Stimulated activated CD8-positive, alpha-beta memory T cell treated with anti-CD3 and anti-CD28 coated beads, Interleukin-7, amount 100 ng/mL, for 48 hours (primary cell): Measurements from ENCODE around the gene GPER1.
A peak's percentile ranks its signal among the peaks of the same experiment; 100 is the strongest.
"Not testable (repeated sequence)": the region's sequence is repeated elsewhere in the genome, so short reads cannot be mapped to it uniquely, and the experiment has no call there.

Experiments
- DNase-seq, 2 donors: peaks; one replicate each; pipeline ENCODE4 v3.0.0-alpha.2; 2020; ENCODE audit warnings: low read depth in 1 of 2; ENCODE audit errors: extremely low read depth in 1 of 2

The GPER1 gene

DNA sequence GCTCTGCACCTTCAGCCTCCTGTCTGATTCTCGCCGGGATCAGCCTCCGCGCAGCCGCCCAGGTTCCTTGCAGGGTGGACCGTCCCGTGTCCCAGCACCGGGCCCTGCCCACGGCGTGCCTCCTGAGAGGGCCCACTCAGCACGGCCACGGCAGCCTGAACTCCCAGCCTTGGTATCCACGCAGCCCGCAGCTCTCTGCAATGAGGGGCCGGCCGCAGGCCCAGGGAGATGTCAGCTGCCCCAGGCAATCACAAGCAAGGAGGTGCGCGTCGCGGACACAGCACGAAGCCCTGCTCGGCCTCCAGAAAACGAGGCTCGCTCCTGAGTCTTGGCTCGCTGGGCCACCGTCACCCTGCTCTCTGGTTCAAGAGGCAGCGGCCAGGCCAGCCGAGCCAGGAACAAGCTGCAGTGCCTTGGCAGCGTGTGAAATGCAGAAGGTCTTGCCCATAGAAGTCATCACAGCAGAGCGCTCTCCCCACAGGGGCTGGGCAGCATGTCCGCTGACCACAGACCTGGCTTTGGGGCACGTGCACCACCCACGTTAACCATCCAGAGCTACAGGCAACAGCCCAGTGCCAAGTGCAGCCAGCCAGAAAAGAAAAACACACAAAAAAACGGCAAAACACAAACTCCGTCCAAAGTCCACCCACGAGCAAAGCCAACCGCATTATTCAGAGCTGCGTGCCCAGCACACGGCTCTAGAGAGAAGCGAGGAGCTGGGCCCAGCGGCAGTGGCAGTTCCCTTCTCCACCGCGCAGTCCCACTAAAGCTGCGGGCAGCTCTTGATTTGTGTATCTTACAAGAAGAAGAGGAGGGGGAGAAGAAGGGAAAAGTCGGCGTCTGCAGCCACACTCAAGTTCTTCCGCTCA lies 13.9 kb downstream of the GPER1 start:
- no peak for DNase-seq

DNA sequence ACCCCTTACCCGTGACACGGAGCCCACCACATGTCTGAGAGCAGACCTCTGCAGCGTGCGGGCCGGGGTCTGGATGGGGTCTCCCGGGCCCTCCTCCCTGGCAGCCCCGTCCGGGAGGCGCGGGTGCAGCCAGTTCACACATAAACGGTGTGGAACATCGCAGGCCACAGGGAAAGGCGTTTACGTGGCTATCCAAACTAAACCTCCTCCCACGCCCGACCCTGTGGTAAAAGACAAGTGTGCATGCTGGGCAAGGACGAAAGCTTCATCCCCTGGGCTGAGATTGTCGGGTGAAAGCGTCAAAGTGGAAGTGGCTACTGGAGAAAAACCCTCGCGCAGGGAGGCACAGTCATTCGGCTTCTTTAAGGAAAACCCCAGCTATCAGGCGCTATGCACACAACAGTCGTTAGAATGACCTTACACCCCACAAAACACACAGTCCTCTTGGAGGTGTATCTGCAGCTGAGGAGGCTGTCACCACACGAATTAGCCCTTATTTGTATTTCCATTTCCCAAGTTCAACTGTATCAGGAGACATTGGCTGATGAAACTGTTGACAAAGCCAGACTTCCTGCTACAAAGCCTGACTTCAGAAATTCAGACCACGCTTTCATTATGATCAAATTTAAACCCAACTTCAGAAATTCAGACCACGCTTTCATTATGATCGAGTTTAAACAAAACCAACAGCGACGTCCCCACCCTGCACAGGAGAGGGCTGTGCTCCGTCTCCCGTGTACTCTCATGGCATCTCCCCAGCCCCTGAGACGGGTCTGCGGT lies 15.3 kb downstream of the GPER1 start:
- peak in 1 of 2 donors; percentile 40 for DNase-seq

DNA sequence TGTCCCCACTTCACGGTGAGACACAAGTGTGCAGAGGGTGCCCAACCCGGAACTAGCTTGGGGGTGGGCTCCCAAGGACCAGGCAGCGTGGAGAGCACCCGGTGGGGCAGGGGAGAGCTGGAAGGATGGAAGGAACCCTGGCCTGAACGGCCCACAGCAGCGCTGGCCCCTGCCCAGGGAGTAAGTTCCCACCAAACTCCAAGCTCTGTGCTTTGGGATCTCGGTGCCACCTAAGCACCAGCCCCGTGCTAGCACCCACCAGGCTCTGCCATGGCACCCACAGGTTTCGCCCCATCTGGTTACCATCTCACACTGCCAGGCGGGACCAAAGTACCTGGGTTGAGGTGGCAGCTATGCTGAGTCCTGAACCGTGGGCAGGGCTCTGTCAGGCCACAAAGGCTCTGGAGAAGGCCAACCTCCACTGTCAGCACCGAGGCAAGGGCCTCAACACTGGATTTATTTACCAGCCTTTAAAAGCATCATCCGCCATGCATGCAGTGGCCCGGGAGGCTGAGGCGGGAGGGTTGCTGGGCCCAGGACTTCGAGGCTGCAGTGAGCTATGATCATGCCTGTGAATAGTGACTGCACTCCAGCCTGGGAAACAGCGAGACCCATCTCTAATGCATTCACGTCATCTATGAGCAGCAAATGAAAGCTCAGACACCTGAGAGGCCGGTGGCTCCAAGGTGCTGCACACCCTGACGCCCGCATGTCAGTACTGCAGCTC lies 16.0 kb downstream of the GPER1 start:
- no peak for DNase-seq

DNA sequence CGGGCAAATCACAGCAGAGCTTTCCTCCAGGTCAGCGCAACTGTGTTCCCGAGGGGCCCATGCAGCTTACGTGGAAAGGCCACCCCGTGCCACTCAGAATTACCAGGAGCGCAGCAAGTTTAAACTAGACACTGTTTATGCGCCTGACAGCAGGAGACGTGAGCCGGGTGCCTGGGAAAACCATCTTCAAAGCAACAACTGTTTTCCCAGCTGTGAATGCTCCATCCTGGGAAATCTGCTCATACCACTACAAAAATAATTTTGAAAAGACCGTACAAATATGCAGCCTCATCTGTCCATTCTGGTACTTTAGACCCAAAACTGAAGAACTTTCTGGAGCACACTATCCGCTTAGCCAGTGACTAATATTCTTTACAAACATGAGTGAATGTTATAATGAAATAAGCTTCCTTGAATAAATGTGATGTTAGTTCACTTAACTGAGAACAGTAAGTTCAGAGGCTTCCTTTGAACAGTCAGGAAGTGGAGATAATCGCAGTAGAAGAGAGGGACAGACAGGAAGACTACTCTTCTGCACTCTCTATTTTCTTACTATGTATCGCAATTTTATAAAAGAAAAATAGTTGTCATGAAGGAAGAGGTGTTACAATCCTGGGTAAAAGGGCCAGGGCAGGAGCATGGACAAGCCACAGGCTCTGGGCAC lies 16.7 kb downstream of the GPER1 start:
- no peak for DNase-seq

DNA sequence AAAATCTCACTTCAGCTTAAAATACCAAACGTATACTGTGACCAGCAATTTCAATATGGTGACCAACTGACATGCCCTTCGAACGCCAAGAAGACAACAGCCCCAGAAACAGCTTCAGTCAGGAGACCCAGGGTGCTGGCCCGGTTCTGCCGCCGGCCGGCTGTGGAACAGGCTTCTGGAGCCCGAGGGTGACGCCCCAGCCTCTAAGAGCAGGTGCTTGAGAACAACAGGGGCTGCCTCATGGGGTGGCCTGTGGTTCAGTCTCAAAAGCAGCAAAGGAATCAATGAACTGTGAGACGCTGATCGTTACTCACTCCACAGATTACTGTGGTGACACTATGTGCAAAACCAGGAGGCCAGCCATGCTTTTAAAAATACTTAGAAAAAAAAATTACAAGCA lies 17.3 kb downstream of the GPER1 start:
- DNase-seq: no peak

- DNase-seq: no peak
These were observed 18.3 kb downstream of the GPER1 start for GRCh38 chr7:1106063-1106792.

DNA sequence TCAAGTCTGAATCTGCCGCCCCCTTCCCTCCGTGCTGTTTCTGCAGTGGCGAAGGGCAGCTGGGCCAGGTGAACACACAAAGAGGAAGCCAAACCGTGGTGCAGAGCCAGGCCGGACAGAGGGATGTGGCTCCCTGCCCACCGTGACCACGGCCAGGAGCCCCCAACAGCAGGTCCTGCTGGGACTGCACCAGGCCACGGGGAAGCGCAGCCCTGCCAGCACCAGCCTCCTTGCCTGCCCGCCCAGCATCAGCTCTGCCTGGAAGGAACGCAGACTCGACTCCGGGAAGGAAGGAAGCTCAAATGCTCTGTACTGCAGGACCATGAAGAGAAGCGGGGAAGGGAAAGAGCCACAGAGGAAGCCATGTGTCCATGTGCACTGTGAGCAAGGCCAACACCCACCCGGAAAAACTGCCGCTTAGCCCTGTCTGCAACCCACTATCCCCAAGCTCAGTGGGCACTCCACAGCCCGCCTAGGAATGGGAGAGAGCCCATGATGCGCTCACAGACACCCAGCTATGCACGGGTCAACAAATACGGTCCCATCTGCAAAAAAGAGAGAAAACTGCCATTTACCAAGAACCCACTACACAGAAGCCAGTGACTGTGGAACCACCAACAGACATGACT lies 19.0 kb downstream of the GPER1 start:
- no peak for DNase-seq

GRCh38 chr7:1108264-1108920 lies 20.5 kb downstream of the GPER1 start:
- no peak for DNase-seq

DNA sequence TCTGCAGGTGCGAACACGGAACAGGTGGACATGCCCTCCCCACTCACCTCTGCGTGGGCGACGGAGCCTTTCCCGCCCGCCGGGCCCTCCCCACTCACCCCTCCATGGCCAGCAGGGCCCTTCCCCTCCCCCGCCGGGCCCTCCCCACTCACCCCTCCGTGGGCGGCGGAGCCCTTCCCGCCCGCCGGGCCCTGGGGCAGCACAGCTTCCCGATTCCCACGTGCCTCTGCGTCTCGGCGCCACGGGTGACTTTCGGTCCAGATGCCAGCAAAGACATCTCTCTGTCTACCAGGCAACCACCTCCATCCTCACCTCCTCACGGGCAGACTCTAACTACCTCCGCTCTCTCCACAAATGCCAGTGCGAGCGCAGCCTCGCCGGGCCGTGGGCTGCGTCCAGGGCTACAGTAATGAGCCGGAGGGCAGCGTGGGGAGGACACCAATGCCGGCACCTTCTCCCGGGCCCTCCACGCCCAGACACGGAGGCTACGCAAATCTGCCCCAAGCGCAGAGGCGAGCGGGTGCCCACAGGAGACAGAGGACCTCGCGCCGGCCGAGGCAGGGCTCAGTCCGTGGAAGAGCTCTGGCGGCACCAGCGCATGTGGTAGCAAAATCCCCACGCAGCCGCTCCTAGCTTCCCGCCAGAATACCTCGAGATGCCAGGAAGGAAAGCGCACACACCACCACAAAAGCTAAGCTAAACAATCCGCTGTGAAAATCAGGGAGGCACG lies 21.8 kb downstream of the GPER1 start:
- DNase-seq: no peak

DNA sequence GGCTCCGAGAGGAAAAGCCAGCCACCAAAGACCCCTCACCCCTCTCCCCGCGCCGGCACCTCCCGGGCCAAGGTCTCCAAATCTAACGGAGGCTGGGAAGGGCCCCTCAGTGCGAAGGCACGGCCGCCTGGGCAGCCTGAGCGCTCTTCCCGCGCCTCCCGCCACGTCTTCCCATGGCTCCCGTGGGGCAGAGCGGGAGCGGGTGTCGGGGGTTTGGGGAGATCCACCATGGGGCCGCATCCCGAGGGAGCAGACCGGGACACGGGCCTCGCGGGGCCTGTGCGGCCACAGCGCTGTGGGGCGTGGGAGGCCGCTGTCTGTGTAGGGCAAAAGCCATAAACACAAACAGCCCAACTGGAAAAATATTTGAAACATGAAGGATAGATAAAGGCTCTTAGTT lies 22.4 kb downstream of the GPER1 start:
- DNase-seq: no peak

- DNase-seq: no peak
These were observed 23.2 kb downstream of the GPER1 start for GRCh38 chr7:1111156-1111555.

GRCh38 chr7:1112109-1112508 lies 24.2 kb downstream of the GPER1 start:
- no peak for DNase-seq

- DNase-seq: no peak
These were observed 25.0 kb downstream of the GPER1 start for GRCh38 chr7:1112625-1113547.

- no peak for DNase-seq
These were observed 25.6 kb downstream of the GPER1 start for GRCh38 chr7:1113548-1113885.

GRCh38 chr7:1114088-1114487 lies 26.2 kb downstream of the GPER1 start:
- no peak for DNase-seq

DNA sequence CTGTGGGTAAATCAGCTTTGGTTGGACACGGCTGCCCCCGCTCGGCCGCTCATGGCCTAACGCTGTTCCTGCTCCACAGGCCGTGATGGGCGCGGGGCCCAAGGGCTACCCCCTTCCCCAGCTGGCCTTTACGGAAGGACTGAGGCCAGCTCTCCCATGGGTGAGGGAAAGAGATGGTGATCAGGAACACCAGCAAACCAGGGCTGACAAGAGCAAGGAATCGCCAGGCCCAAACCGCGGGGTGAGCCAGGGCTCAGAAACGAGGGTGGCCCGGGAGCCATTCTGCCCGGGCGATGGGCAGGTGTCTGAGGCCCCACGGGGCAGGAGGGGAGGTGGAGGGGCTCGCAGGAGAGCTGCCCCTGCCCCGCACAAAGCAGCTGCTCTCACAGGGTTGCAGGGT lies 26.6 kb downstream of the GPER1 start:
- no peak for DNase-seq

DNA sequence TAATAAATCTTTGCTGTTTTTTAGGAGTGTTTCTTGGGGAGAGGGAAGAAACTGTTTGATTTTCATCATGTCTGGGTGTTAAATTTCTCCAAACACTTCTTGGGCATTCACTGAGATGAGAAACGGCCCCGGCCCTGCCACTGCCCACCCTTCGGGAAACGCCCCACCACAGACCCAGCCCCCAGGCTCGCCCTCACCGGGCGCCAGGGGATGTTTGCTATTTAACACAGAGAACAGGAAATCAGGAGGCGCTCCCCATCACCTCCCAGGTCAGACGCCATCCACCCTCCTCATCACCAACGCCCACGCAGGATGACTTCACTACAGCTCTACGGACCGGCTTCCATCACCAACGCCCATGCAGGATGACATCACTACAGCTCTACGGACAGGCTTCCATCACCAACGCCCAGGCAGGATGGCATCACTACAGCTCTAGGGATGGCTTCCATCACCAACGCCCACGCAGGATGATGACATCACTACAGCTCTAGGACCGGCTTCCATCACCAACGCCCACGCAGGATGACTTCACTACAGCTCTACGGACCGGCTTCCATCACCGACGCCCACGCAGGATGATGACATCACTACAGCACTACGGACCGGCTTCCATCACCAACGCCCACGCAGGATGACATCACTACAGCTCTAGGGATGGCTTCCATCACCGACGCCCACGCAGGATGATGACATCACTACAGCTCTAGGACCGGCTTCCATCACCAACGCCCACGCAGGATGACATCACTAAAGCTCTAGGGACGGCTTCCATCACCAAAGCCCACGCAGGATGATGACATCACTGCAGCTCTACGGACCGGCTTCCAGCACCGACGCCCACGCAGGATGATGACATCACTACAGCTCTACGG lies 27.5 kb downstream of the GPER1 start:
- DNase-seq: not testable (repeated sequence)
